HTERT RPE-1 (cell line): Measurements from ENCODE around the gene BCL6B.
"Not testable (repeated sequence)": the region's sequence is repeated elsewhere in the genome, so short reads cannot be mapped to it uniquely, and the experiment has no call there.

Experiments used
- in situ Hi-C: fragments of 300-500 bp; cut with MboI; formaldehyde crosslinking; loops from 4 replicates; pipeline ENCODE4 v1.14.3; 2020; ENCODE audit warnings: low sequenced_read_pairs

The BCL6B gene

DNA sequence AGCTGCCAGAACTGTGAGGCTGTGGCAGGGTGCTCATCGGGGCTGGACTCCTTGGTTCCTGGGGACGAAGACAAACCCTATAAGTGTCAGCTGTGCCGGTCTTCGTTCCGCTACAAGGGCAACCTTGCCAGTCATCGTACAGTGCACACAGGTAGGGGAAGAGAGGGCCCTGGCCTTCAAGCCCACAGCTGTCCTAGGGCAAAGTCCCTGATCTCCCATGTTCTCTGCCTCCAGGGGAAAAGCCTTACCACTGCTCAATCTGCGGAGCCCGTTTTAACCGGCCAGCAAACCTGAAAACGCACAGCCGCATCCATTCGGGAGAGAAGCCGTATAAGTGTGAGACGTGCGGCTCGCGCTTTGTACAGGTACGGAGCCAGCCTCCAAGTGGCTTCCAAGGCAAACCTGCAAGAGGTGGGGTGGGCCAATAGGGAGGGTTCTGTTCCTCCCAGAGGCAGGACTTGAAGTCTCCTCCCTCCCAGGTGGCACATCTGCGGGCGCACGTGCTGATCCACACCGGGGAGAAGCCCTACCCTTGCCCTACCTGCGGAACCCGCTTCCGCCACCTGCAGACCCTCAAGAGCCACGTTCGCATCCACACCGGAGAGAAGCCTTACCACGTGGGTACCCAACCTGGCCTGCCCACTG, 3.7 kb downstream of the BCL6B start:
- in situ Hi-C loops = no loop called here

GRCh38 chr17:7027335-7027734, 4.5 kb downstream of the BCL6B start:
- in situ Hi-C loops = no loop called here

GRCh38 chr17:7029096-7029495, 6.2 kb downstream of the BCL6B start:
- in situ Hi-C loops = no loop called here

- in situ Hi-C loops = no loop called here
These were observed 6.8 kb downstream of the BCL6B start for GRCh38 chr17:7029659-7030058.

- in situ Hi-C loops = no loop called here
These were observed 12.2 kb downstream of the BCL6B start for GRCh38 chr17:7034955-7035590.

DNA sequence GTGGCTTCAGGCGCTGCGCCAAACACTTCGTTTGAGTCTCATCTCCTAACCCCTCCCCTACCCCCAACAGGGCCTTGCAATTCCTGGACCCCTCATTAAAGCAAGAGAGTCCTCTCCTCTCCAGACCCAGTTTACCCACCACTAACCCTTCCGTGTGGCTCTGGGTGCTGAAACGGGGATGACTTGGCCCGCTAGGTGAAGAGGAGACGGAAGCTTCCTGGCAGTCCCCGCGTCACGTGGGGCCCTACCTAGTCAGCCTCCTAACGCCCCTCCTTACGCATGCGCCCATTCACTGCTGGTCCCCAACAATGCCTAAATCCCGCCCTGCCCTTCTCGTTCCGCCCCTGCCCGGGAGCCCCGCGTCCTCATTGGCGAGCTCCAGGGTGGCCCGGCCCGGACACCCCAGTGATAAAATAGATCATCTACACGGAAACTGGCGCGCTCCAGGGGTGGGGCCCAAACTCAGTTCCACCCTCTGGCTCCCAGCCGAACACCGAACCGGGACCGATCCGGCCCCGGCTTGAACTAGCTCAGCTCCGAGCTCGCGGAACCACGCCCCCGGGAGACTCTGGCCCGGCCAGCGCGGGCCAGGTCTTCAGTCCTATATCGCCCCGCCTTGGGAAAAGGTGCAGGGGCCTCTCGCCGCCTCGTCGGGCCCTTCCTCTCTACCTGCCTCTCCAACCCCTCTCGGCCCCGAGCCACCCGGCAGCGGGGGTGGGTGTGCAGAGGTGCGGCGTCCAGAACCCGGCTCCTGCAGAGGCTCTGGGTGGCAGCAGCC, 12.9 kb downstream of the BCL6B start, which contains the start of gene SLC16A13:
SLC16A13 (plus strand) TSS at position 425 of the 778 bp plus-strand sequence. CDS start 368 bp downstream, outside the sequence.
- in situ Hi-C loops = no loop called here

DNA sequence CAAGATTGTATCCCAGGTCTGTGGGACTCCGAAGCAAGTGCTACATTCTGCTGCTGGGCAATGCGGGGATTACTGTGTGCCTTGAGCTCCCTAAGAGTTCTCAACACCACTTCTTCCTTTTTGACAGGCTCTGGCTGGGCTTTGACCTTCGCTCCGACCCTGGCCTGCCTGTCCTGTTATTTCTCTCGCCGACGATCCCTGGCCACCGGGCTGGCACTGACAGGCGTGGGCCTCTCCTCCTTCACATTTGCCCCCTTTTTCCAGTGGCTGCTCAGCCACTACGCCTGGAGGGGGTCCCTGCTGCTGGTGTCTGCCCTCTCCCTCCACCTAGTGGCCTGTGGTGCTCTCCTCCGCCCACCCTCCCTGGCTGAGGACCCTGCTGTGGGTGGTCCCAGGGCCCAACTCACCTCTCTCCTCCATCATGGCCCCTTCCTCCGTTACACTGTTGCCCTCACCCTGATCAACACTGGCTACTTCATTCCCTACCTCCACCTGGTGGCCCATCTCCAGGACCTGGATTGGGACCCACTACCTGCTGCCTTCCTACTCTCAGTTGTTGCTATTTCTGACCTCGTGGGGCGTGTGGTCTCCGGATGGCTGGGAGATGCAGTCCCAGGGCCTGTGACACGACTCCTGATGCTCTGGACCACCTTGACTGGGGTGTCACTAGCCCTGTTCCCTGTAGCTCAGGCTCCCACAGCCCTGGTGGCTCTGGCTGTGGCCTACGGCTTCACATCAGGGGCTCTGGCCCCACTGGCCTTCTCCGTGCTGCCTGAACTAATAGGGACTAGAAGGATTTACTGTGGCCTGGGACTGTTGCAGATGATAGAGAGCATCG, 15.4 kb downstream of the BCL6B start:
- in situ Hi-C loops = no loop called here

GRCh38 chr17:7039832-7040231, 17.0 kb downstream of the BCL6B start:
- in situ Hi-C loops = no loop called here

GRCh38 chr17:7041607-7042500, 19.0 kb downstream of the BCL6B start:
- in situ Hi-C loops = no loop called here

- in situ Hi-C loops = no loop called here
These were observed 19.8 kb downstream of the BCL6B start for GRCh38 chr17:7042501-7043181.

DNA sequence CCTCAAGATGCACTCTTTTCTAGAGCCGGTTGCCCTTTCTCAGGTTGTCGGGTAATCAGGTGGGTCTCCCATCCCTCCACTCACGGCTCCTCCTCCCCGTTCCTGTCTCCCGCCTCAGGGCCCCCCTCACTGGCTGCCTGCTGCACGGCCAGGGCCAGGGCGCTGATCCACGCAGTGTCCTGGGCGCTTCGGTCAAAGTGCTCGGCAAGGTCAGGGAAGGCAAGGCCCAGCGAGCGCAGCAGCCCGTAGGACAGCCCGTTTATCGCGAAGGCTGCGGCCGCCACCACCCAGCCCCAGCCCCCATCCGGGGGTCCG, 20.3 kb downstream of the BCL6B start:
- in situ Hi-C loops = no loop called here

DNA sequence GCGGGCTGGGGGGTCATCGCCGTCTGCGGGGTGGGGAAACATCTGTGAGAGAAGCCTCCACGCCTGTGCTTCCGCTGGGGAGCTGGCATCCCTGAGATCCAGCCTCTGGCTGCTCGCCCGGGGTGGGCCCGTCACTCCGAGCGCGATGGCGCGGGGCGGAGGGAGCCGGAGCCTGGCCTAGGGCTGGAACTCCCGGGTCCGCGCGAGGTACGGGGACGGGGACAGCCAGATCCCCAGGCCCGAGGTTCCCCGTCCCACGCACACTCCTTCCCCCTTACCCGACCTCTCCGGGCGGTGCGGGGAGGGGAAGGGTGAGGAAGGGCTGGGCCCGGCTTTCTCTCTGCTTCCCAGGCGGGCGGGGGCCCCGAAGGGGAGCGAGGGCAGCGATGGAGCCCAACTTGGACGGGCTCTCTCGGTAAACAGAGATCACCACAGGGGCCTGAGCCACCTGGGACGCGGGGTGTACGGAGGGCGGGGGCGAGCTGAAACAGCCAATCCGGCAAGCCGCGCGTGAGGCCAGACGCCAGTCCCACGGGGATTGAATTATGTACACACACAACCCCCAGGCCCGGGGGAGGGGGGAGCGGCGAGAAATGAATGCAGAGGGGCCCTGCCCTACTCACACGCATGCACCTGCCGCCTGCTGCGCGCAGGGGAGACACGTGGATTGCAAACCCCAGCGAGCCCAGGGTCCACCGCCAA, 20.8 kb downstream of the BCL6B start, which contains the start of gene SLC16A11:
SLC16A11 (minus strand) TSS at position 596 of the 702 bp plus-strand sequence; CDS start at position 17, 579 bp downstream.
- in situ Hi-C loops = no loop called here

GRCh38 chr17:7045492-7046126, 22.8 kb downstream of the BCL6B start:
- in situ Hi-C loops = no loop called here

- in situ Hi-C loops = no loop called here
These were observed 23.4 kb downstream of the BCL6B start for GRCh38 chr17:7046127-7046724.

GRCh38 chr17:7046725-7047397, 24.0 kb downstream of the BCL6B start:
- in situ Hi-C loops = not testable (repeated sequence)

DNA sequence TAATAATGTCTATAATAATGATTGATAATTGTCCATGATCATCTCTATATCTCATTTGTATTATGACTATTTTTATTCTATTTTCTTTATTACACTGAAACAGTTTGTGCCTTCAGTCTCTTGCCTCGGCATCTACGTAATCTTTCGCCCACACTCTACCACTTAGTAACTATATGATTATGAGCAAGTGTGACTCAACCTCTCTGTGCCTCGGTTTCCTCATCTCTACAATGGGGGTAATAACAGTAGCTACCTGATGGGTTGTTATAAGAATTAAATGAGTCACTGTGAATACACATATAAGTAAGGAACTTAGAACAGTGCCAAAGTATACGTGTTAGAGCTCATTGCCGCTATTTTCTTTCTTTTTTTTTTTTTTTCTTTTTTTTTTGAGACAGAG, 24.7 kb downstream of the BCL6B start:
- in situ Hi-C loops = no loop called here

- in situ Hi-C loops = no loop called here
These were observed 26.1 kb downstream of the BCL6B start for GRCh38 chr17:7048968-7049367.
